A673 (cell line): ENCODE measurements around the gene ESR1. TPM values are rescaled to one million over a fixed set of nuclear protein-coding genes. Genes with fewer than 3 reads are reported as not detected.

Experiments used
- BruUV-seq: library from RNA; stranded (reverse); fragments of 400-500 nt; replicated peaks from 2 replicates; lab custom pipeline; 2021; lab: Mats Ljungman, UMichigan
- CTCF ChIA-PET: fragments of 300-600 bp; sonication (Branson Sonifier 250); formaldehyde crosslinking; loops from one replicate; lab custom pipeline; 2022; ENCODE audit warnings: antibody characterized with exemption; lab: Charles Lee
- POLR2A ChIA-PET: fragments of 300-600 bp; sonication (Branson Sonifier 250); formaldehyde crosslinking; loops from one replicate; lab custom pipeline; 2022; ENCODE audit warnings: antibody characterized with exemption; ENCODE audit not compliant: low non-redundant PET; lab: Charles Lee
- DNase-seq: peaks from one replicate; pipeline ENCODE4 v3.0.0-alpha.2; 2015; ENCODE audit warnings: low spot score
- H3K27ac ChIP-seq: fragments of 200-600 bp; sonication (generic); 2 replicates; pipeline ENCODE4 v1.5.1; 2016; ENCODE audit warnings: mixed run types, low read depth, mild to moderate bottlenecking, mixed read lengths, antibody characterized with exemption, low read length; ENCODE audit not compliant: poor library complexity, severe bottlenecking
- H3K27me3 ChIP-seq: fragments of 200-600 bp; sonication (generic); replicated peaks from 2 replicates; pipeline ENCODE4 v1.6.1; 2017; ENCODE audit warnings: mixed run types, low read depth, mild to moderate bottlenecking, mixed read lengths, antibody characterized with exemption, low read length; ENCODE audit not compliant: insufficient read depth, poor library complexity
- H3K36me3 ChIP-seq: fragments of 200-600 bp; sonication (generic); 2 replicates; pipeline ENCODE4 v1.6.1; 2016; ENCODE audit warnings: mixed run types, mild to moderate bottlenecking, mixed read lengths, antibody characterized with exemption, low read length; ENCODE audit not compliant: insufficient read depth, poor library complexity, severe bottlenecking
- H3K4me1 ChIP-seq: fragments of 200-600 bp; sonication (generic); 2 replicates; pipeline ENCODE4 v1.6.1; 2017; ENCODE audit warnings: mixed run types, mild to moderate bottlenecking, mixed read lengths, antibody characterized with exemption, low read length; ENCODE audit not compliant: insufficient read depth, poor library complexity, severe bottlenecking
- H3K4me3 ChIP-seq: fragments of 200-600 bp; sonication (generic); 2 replicates; pipeline ENCODE4 v1.5.1; 2016; ENCODE audit warnings: low read depth, mixed run types, mild to moderate bottlenecking, mixed read lengths, low read length; ENCODE audit not compliant: poor library complexity, severe bottlenecking
- H3K9me3 ChIP-seq: fragments of 200-600 bp; sonication (generic); 2 replicates; pipeline ENCODE4 v1.6.1; 2016; ENCODE audit warnings: mixed run types, low read depth, mild to moderate bottlenecking, mixed read lengths, antibody characterized with exemption, low read length; ENCODE audit not compliant: poor library complexity, severe bottlenecking
- EZH2 ChIP-seq: fragments of 200-600 bp; sonication (generic); IDR thresholded peaks from 2 replicates; pipeline ENCODE4 v1.6.1; 2017; ENCODE audit warnings: borderline replicate concordance, low read depth, mild to moderate bottlenecking, mixed read lengths, antibody characterized with exemption, low read length; ENCODE audit not compliant: poor library complexity, severe bottlenecking
- intact Hi-C: fragments of 100-400 bp; cut with micrococcal nuclease; formaldehyde crosslinking; loops from one replicate; pipeline ENCODE4 v1.10.0; 2022; ENCODE audit not compliant: unreplicated experiment
- total RNA-seq: library from RNA; stranded (reverse); gene quantifications from 2 replicates; pipeline ENCODE4 v1.2.3, GENCODE V29; 2021
- TF ChIP-seq, protein P1 (sequence below): fragments of 300-800, 200-600 bp; sonication (generic); conservative IDR thresholded peaks from 2 replicates; pipeline ENCODE4 v1.5.1; 2017; ENCODE audit warnings: low read depth, mild to moderate bottlenecking, antibody characterized with exemption, low read length, moderate library complexity, mixed read lengths

Gene ESR1
- total RNA-seq, 1 experiment from 2014 or later, result not detected

- Histone ChIP-seq H3K36me3 (no peaks in the 10 kb centered on the region), H3K9me3 (no peaks in the 10 kb centered on the region), H3K27me3 (peaks cover 8% of the 10 kb centered on the region), H3K4me3 (no peak overlapping the region), H3K4me1 (no peaks in the 10 kb centered on the region), H3K27ac (no peak overlapping the region)
- no peak for TF ChIP-seq EZH2
- DNase-seq, result no peak
- intact Hi-C loops, result no loop called here
- no TSS peak for BruUV-seq
- ChIA-PET CTCF (no interaction called here), POLR2A (no interaction called here)
These were observed 68.0 kb downstream of the ESR1 start for GRCh38 chr6:151875524-151875923.

DNA sequence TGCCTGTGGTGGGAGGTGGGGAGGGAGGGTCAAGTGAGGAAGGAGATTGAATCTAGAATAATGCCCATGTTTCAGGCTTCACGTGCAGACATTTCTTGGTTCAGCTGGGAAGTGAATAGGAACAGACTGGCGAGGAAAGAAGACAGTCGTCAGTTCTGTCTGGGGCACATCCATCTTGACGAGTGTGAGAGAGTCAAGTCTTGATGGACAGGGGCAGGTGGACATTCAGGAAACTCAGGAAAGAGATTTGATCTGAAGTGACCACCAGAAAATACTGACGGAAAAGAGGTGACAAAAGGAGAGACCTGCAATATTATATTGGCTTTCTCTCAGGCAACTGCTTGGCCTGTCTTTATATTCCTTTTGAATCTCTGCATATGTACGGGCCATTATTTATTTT lies 68.6 kb downstream of the ESR1 start:
- POLR2A ChIA-PET, result no interaction called here
- no peak overlapping the region for H3K4me3 ChIP-seq
- no peak overlapping the region for H3K27ac ChIP-seq
- CTCF ChIA-PET, result no interaction called here
- BruUV-seq, result no TSS peak
- H3K9me3 ChIP-seq, result no peaks in the 10 kb centered on the region
- H3K27me3 ChIP-seq, result peaks cover 8% of the 10 kb centered on the region
- no peak for TF ChIP-seq EZH2
- TF ChIP-seq, protein P1, sequence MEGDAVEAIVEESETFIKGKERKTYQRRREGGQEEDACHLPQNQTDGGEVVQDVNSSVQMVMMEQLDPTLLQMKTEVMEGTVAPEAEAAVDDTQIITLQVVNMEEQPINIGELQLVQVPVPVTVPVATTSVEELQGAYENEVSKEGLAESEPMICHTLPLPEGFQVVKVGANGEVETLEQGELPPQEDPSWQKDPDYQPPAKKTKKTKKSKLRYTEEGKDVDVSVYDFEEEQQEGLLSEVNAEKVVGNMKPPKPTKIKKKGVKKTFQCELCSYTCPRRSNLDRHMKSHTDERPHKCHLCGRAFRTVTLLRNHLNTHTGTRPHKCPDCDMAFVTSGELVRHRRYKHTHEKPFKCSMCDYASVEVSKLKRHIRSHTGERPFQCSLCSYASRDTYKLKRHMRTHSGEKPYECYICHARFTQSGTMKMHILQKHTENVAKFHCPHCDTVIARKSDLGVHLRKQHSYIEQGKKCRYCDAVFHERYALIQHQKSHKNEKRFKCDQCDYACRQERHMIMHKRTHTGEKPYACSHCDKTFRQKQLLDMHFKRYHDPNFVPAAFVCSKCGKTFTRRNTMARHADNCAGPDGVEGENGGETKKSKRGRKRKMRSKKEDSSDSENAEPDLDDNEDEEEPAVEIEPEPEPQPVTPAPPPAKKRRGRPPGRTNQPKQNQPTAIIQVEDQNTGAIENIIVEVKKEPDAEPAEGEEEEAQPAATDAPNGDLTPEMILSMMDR, result no peak
- no peaks in the 10 kb centered on the region for H3K36me3 ChIP-seq
- intact Hi-C loops, result no loop called here
- no peak for DNase-seq
- H3K4me1 ChIP-seq, result no peaks in the 10 kb centered on the region

DNA sequence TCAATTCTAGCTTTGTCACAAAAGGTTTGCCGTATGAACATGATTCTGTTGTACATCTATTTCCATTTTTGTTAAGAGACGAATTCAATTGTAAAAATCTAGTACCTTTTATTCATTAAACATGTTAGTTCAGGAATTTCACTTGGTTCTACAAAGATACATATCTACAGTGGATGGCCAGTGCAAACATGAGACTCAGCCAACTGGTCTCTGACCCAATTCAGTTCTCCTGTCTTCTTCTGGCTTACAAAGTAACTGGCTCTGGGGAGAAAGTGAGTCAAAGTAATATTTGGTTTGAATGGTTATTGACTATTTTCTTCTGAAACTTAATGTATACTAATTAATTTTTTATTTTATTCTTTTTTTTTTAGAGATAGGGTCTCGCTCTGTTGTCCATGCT lies 70.0 kb downstream of the ESR1 start:
- POLR2A ChIA-PET, result no interaction called here
- CTCF ChIA-PET, result no interaction called here
- no peaks in the 10 kb centered on the region for H3K9me3 ChIP-seq
- H3K4me3 ChIP-seq, result no peak overlapping the region
- no peaks in the 10 kb centered on the region for H3K4me1 ChIP-seq
- DNase-seq, result no peak
- TF ChIP-seq, protein P1, result no peak
- TF ChIP-seq EZH2, result no peak
- BruUV-seq, result no TSS peak
- intact Hi-C loops, result no loop called here
- H3K27me3 ChIP-seq, result peaks cover 8% of the 10 kb centered on the region
- no peaks in the 10 kb centered on the region for H3K36me3 ChIP-seq
- no peak overlapping the region for H3K27ac ChIP-seq

DNA sequence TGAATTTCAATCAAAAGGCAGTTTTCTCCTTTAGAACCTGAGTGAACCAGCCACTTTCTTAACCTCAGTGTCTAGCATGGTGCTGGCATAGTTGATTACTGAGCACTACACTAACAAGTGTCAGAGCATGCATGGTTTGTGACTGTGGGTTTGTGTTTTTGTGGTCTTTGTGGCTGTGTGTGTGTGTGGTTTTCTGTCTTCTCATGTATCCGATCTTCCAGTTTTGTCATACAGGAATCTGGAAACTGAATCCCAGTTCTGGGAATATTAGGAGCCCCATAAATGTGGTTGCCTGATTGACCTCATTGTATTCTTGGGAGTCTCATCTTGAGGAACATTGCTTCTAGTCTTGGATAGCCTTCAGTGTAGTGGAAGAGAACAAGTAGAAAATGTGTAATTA lies 73.7 kb downstream of the ESR1 start:
- no peak for TF ChIP-seq EZH2
- TF ChIP-seq, protein P1, result no peak
- intact Hi-C loops, result no loop called here
- Histone ChIP-seq H3K4me1 (no peaks in the 10 kb centered on the region), H3K4me3 (no peak overlapping the region), H3K27ac (no peak overlapping the region), H3K27me3 (no peaks in the 10 kb centered on the region), H3K36me3 (no peaks in the 10 kb centered on the region), H3K9me3 (no peaks in the 10 kb centered on the region)
- CTCF ChIA-PET, result no interaction called here
- no TSS peak for BruUV-seq
- DNase-seq, result no peak
- POLR2A ChIA-PET, result no interaction called here
